Measurements from ENCODE around the gene NPAS1.

DNA sequence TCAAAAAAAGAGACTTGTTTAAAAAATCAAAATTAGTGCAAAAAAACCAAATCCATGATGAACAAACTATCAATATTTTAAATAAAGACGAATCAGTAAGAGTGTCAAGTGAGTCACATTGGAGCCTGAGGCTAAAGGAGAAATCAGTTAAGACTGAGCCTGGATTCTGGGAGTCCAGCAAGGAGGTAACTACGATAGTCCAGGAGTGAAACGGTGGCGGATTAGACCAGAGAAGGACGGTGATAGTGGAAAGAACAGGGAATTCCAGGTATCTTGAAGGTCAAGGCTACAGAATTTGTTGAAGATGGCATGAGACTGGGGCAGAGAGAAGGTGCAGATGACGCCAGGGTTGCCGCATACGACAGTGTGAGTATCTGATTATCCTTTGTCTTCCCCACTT is 7.0 kb upstream of the NPAS1 start:
- TF ChIP-seq, protein P1, sequence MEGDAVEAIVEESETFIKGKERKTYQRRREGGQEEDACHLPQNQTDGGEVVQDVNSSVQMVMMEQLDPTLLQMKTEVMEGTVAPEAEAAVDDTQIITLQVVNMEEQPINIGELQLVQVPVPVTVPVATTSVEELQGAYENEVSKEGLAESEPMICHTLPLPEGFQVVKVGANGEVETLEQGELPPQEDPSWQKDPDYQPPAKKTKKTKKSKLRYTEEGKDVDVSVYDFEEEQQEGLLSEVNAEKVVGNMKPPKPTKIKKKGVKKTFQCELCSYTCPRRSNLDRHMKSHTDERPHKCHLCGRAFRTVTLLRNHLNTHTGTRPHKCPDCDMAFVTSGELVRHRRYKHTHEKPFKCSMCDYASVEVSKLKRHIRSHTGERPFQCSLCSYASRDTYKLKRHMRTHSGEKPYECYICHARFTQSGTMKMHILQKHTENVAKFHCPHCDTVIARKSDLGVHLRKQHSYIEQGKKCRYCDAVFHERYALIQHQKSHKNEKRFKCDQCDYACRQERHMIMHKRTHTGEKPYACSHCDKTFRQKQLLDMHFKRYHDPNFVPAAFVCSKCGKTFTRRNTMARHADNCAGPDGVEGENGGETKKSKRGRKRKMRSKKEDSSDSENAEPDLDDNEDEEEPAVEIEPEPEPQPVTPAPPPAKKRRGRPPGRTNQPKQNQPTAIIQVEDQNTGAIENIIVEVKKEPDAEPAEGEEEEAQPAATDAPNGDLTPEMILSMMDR (IDR thresholded peaks at IDR 0.05 in 8 of 11, conservative IDR thresholded peaks at IDR 0.05 in 3 of 11) = no peak
- no peak for TF ChIP-seq POLR2A (IDR thresholded peaks at IDR 0.05)
- no peak for TF ChIP-seq POLR2AphosphoS5 (IDR thresholded peaks at IDR 0.05)
